HepG2 (cell line): Measurements from ENCODE around the gene MED9. TPM values are rescaled to one million over a fixed set of nuclear protein-coding genes. Genes with fewer than 3 reads are reported as not detected.

Experiments used
- EP300 ChIP-seq, 3 experiments: sonication (generic) in 1 of 3; formaldehyde crosslinking in 1 of 3; IDR thresholded peaks; 2 replicates each; pipeline versions ENCODE4 v1.5.1 to v1.6.1; 2011 to 2020; ENCODE audit warnings: low read depth in 2 of 3, low read length in 2 of 3, borderline replicate concordance in 1 of 3, improper control_type of control experiment in 1 of 3, mild to moderate bottlenecking in 1 of 3, missing genetic modification reagents in 1 of 3, moderate library complexity in 1 of 3
- FLYWCH1 ChIP-seq: sonication (generic); formaldehyde crosslinking; IDR thresholded peaks from 2 replicates; pipeline ENCODE4 v1.8.1; 2023; ENCODE audit warnings: mild to moderate bottlenecking, missing genetic modification reagents
- FOXM1 ChIP-seq: sonication (generic); formaldehyde crosslinking; IDR thresholded peaks from 2 replicates; pipeline ENCODE4 v1.5.0; 2020; ENCODE audit warnings: missing genetic modification reagents
- GTF2F1 ChIP-seq: fragments of 150-350 bp; IDR thresholded peaks from 2 replicates; pipeline ENCODE4 v1.6.1; 2014; ENCODE audit warnings: low read length
- HOXA9 ChIP-seq: sonication (generic); formaldehyde crosslinking; IDR thresholded peaks from 2 replicates; pipeline ENCODE4 v1.8.1; 2022; ENCODE audit warnings: missing genetic modification reagents, mild to moderate bottlenecking, moderate library complexity, borderline replicate concordance
- MEF2D ChIP-seq: sonication (generic); formaldehyde crosslinking; IDR thresholded peaks from 2 replicates; pipeline ENCODE4 v1.5.1; 2020; ENCODE audit warnings: mild to moderate bottlenecking, missing genetic modification reagents
- NFE2L2 ChIP-seq: fragments of 150-350 bp; IDR thresholded peaks from 2 replicates; pipeline ENCODE4 v1.6.1; 2014; ENCODE audit warnings: low read length
- NFYC ChIP-seq: IDR thresholded peaks from 2 replicates; pipeline ENCODE4 v1.6.1; 2016; ENCODE audit warnings: missing genetic modification reagents, missing compliant biosample characterization
- PHF20 ChIP-seq: sonication (generic); formaldehyde crosslinking; IDR thresholded peaks from 2 replicates; pipeline ENCODE4 v1.5.0; 2020; ENCODE audit warnings: mild to moderate bottlenecking, missing genetic modification reagents
- TBL1XR1 ChIP-seq: fragments of 150-350 bp; IDR thresholded peaks from 2 replicates; pipeline ENCODE4 v1.6.1; 2014; ENCODE audit warnings: borderline replicate concordance, low read length; ENCODE audit not compliant: partially characterized antibody
- ZNF124 ChIP-seq: sonication (generic); formaldehyde crosslinking; IDR thresholded peaks from 2 replicates; pipeline ENCODE4 v1.4.0; 2020; ENCODE audit warnings: missing genetic modification reagents
- ZNF180 ChIP-seq: sonication (generic); formaldehyde crosslinking; IDR thresholded peaks from 2 replicates; pipeline ENCODE4 v1.4.0; 2020; ENCODE audit warnings: low read depth, missing genetic modification reagents, borderline replicate concordance
- ZNF207 ChIP-seq: fragments of 450-650 bp; IDR thresholded peaks from 2 replicates; pipeline ENCODE4 v1.6.1; 2016; ENCODE audit warnings: antibody characterized with exemption, borderline replicate concordance
- ZNF225 ChIP-seq: sonication (generic); formaldehyde crosslinking; IDR thresholded peaks from 2 replicates; pipeline ENCODE4 v1.4.0; 2020; ENCODE audit warnings: mild to moderate bottlenecking, missing genetic modification reagents
- ZNF331 ChIP-seq: sonication (generic); formaldehyde crosslinking; IDR thresholded peaks from 2 replicates; pipeline ENCODE4 v1.4.0; 2020; ENCODE audit warnings: missing genetic modification reagents
- ZNF354B ChIP-seq: sonication (generic); formaldehyde crosslinking; IDR thresholded peaks from 2 replicates; pipeline ENCODE4 v1.8.0; 2022; ENCODE audit warnings: mild to moderate bottlenecking, missing genetic modification reagents
- ZNF567 ChIP-seq: sonication (generic); formaldehyde crosslinking; IDR thresholded peaks from 2 replicates; pipeline ENCODE4 v1.8.1; 2023; ENCODE audit warnings: mild to moderate bottlenecking, missing genetic modification reagents, borderline replicate concordance
- ZNF660 ChIP-seq: sonication (generic); formaldehyde crosslinking; IDR thresholded peaks from 2 replicates; pipeline ENCODE4 v1.5.1; 2020; ENCODE audit warnings: mild to moderate bottlenecking, low read depth, missing genetic modification reagents, borderline replicate concordance
- ZSCAN25 ChIP-seq: sonication (generic); formaldehyde crosslinking; IDR thresholded peaks from 2 replicates; pipeline ENCODE4 v1.8.0; 2022; ENCODE audit warnings: mild to moderate bottlenecking, missing genetic modification reagents
- polyA plus RNA-seq, 8 experiments: library from polyadenylated mRNA; depleted of rRNA in 3 of 8; stranded (reverse) in 7 of 8; unstranded in 1 of 8; fragments of >200 nt; fragmentation: Illumina TruSeq in 4 of 8; extraction: Trizol in 4 of 8; gene quantifications; 2 replicates each; pipeline versions ENCODE4 v1.2.1 to v1.2.3, GENCODE V29; 2011 to 2016; ENCODE audit warnings: low read depth in 4 of 8, missing spikeins in 1 of 8, mixed read lengths in 1 of 8; ENCODE audit not compliant: insufficient read depth in 1 of 8
- total RNA-seq, 5 experiments: library from RNA; depleted of rRNA; stranded (reverse); fragments of >200 nt; fragmentation: Illumina TruSeq; extraction: Trizol; gene quantifications; 2 replicates each; pipeline ENCODE4 v1.2.3, GENCODE V29; 2016; ENCODE audit warnings: low read depth in 1 of 5
- TF ChIP-seq, protein P1 (sequence below): IDR thresholded peaks from 2 replicates; pipeline ENCODE4 v1.6.1; 2016; ENCODE audit warnings: low read depth
- TF ChIP-seq, protein P2 (sequence below): fragments of 450-650 bp; IDR thresholded peaks from 2 replicates; pipeline ENCODE4 v1.6.1; 2016
- TF ChIP-seq, protein P3 (sequence below): sonication (generic); formaldehyde crosslinking; IDR thresholded peaks from 2 replicates; pipeline ENCODE4 v1.8.1; 2023; ENCODE audit warnings: missing genetic modification reagents, inconsistent platforms, borderline replicate concordance
- TF ChIP-seq, protein P4 (sequence below): IDR thresholded peaks from 2 replicates; pipeline ENCODE4 v1.6.1; 2012; ENCODE audit warnings: inconsistent platforms
- TF ChIP-seq, protein P5 (sequence below): sonication (generic); formaldehyde crosslinking; conservative IDR thresholded peaks from 2 replicates; pipeline ENCODE4 v1.4.0; 2020; ENCODE audit warnings: missing genetic modification reagents

Gene MED9
- total and polyA plus RNA-seq, 2 of the 13 experiments (the other 11 are each of a cell fraction or from before 2014, with no cell fraction given), result 11.9 to 15.1 TPM

DNA sequence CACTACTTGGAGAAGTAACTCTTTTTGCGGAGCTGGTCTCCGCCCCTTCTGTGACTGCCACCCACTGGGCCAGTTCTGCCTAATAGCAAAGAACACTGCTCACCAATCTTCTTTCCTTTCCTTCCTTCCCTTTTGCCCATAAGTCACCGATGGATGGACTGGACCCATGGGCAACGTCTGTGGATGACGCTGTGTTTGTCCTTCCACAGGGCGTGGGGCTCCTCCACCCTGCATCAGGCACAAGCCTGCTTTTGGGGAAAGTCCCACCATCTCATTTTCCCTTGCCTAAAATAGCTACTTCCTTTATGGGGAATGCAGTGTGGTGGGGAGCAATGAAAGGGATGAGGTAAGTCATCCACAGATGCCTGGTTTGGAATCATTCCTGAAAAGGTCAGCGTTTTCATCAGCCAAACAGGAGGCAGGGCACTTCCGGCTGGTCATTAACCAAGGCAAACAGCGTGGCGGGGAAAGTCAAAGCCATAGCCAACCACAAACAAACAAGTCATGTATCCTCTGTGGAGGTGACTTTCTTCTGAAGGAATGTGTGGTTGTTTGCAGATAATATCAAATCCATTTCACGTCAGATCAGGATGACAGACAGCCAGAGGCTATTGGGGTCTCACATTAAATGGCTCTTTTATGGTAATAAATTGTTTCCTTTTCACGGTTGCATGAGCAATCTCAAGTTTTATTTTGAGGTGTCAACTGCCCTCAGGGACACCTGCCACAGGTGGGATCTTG lies 30.7 kb upstream of the MED9 start (continued):
- TF ChIP-seq ZNF660 (CRISPR knock-in tag) (no peak), ZSCAN25 (CRISPR knock-in tag) (no peak), ZNF354B (CRISPR knock-in tag) (no peak), NFE2L2 (no peak; the same call in 1 of the 2 replicates), MEF2D (CRISPR knock-in tag) (peak; percentile 97), ZNF180 (CRISPR knock-in tag) (peak; percentile 40; the same call in 1 of the 2 replicates), HOXA9 (CRISPR knock-in tag) (no peak), PHF20 (CRISPR knock-in tag) (no peak; the same call in 1 of the 2 replicates), FOXM1 (CRISPR knock-in tag) (no peak), ZNF331 (CRISPR knock-in tag) (peak; percentile 74), EP300 (IDR thresholded peaks at IDR 0.05; ENCODE audit: low read depth in 2 of 2, low read length in 2 of 2) (peak; percentile 75 to 98; a peak in 3 of 4 replicates), EP300 (CRISPR knock-in tag; IDR thresholded peaks at IDR 0.05; ENCODE audit: borderline replicate concordance) (peak; percentile 99), FLYWCH1 (CRISPR knock-in tag) (no peak), ZNF124 (no peak), TBL1XR1 (peak; percentile 98), NFYC (CRISPR knock-in tag) (no peak), GTF2F1 (no peak), ZNF567 (CRISPR knock-in tag) (no peak; the same call in 1 of the 2 replicates), ZNF225 (CRISPR knock-in tag) (no peak), ZNF207 (no peak)
- TF ChIP-seq, protein P1, sequence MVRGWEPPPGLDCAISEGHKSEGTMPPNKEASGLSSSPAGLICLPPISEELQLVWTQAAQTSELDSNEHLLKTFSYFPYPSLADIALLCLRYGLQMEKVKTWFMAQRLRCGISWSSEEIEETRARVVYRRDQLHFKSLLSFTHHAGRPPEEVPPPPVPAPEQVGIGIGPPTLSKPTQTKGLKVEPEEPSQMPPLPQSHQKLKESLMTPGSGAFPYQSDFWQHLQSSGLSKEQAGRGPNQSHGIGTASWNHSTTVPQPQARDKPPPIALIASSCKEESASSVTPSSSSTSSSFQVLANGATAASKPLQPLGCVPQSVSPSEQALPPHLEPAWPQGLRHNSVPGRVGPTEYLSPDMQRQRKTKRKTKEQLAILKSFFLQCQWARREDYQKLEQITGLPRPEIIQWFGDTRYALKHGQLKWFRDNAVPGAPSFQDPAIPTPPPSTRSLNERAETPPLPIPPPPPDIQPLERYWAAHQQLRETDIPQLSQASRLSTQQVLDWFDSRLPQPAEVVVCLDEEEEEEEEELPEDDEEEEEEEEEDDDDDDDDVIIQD (CRISPR knock-in tag), result peak; percentile 68
- TF ChIP-seq, protein P2, sequence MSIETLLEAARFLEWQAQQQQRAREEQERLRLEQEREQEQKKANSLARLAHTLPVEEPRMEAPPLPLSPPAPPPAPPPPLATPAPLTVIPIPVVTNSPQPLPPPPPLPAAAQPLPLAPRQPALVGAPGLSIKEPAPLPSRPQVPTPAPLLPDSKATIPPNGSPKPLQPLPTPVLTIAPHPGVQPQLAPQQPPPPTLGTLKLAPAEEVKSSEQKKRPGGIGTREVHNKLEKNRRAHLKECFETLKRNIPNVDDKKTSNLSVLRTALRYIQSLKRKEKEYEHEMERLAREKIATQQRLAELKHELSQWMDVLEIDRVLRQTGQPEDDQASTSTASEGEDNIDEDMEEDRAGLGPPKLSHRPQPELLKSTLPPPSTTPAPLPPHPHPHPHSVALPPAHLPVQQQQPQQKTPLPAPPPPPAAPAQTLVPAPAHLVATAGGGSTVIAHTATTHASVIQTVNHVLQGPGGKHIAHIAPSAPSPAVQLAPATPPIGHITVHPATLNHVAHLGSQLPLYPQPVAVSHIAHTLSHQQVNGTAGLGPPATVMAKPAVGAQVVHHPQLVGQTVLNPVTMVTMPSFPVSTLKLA, result peak; percentile 52
- TF ChIP-seq, protein P3, sequence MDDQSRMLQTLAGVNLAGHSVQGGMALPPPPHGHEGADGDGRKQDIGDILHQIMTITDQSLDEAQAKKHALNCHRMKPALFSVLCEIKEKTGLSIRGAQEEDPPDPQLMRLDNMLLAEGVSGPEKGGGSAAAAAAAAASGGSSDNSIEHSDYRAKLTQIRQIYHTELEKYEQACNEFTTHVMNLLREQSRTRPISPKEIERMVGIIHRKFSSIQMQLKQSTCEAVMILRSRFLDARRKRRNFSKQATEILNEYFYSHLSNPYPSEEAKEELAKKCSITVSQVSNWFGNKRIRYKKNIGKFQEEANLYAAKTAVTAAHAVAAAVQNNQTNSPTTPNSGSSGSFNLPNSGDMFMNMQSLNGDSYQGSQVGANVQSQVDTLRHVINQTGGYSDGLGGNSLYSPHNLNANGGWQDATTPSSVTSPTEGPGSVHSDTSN, result no peak
- TF ChIP-seq, protein P4, sequence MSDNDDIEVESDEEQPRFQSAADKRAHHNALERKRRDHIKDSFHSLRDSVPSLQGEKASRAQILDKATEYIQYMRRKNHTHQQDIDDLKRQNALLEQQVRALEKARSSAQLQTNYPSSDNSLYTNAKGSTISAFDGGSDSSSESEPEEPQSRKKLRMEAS, result peak; percentile 79
- TF ChIP-seq, protein P5, sequence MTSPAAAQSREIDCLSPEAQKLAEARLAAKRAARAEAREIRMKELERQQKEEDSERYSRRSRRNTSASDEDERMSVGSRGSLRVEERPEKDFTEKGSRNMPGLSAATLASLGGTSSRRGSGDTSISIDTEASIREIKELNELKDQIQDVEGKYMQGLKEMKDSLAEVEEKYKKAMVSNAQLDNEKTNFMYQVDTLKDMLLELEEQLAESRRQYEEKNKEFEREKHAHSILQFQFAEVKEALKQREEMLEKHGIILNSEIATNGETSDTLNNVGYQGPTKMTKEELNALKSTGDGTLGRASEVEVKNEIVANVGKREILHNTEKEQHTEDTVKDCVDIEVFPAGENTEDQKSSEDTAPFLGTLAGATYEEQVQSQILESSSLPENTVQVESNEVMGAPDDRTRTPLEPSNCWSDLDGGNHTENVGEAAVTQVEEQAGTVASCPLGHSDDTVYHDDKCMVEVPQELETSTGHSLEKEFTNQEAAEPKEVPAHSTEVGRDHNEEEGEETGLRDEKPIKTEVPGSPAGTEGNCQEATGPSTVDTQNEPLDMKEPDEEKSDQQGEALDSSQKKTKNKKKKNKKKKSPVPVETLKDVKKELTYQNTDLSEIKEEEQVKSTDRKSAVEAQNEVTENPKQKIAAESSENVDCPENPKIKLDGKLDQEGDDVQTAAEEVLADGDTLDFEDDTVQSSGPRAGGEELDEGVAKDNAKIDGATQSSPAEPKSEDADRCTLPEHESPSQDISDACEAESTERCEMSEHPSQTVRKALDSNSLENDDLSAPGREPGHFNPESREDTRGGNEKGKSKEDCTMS, result no peak
